HG03378 (cell line): Measurements from ENCODE around the gene TAF4.

Source experiments
- ATAC-seq: cut with Tn5 transposase; IDR thresholded peaks from one replicate; pipeline ENCODE4 v1.9.1; 2021; ENCODE audit warnings: mild to moderate bottlenecking, moderate library complexity; ENCODE audit not compliant: unreplicated experiment

TAF4 gene

GRCh38 chr20:61966492-61967244 lies 99.0 kb downstream of the TAF4 start:
- ATAC-seq = no peak

- no peak for ATAC-seq
Measured at GRCh38 chr20:61965606-61966491, 99.8 kb downstream of the TAF4 start.

GRCh38 chr20:61964675-61965605 lies 100.7 kb downstream of the TAF4 start:
- ATAC-seq = no peak

DNA sequence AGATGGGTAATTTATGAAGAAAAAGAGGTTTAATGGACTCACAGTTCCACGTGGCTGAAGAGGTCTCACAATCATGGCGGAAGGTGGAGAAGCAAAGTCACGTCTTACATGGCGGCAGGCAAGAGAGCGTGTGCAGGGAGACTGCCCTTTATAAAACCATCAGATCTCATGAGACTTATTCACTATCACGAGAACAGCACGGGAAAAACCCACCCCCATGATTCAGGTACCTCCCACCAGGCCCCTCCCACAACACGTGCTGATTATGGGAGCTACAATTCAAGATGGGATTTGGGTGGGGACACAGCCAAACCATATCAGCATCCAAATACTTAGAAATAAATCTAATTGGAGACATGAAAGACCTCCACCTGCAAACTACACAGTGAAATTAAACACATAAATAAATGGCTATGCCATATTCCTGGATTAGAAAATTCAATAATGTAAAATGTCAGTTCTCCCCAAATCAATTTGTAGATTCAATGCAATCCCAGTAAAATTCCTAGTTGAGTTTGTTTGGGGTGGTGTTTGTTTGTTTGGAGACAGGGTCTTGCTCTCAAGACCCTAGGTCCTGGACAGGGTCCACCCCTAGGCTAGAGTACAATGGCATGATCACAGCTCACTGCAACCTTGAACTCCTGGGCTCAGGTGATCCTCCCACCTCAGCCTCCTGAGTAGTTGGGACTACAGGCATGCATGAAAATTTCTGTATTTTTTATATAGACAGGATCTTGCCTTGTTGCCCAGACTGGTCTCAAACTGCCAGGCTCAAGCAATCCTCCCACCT lies 101.6 kb downstream of the TAF4 start:
- ATAC-seq = no peak

DNA sequence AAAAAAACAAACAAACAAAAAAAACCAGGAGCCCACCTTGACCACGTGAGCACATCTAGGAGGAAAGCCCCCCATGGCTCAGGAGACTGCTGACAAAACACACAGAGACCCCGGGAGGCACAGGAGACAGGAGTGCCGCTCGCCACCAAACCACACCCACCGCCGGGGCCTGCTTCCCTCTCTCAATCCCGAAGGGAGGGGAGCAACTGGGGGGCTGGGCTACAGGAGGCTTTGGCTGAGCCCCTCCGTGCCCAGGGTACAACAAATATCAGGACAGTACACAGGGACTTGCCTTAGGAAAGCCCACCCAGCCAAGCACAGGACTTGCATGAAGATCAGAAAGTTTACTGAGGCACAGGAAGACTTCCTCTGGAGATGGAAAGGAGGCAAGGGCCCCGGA lies 102.5 kb downstream of the TAF4 start:
- ATAC-seq = no peak

GRCh38 chr20:61960836-61961235 lies 104.8 kb downstream of the TAF4 start:
- ATAC-seq = no peak

DNA sequence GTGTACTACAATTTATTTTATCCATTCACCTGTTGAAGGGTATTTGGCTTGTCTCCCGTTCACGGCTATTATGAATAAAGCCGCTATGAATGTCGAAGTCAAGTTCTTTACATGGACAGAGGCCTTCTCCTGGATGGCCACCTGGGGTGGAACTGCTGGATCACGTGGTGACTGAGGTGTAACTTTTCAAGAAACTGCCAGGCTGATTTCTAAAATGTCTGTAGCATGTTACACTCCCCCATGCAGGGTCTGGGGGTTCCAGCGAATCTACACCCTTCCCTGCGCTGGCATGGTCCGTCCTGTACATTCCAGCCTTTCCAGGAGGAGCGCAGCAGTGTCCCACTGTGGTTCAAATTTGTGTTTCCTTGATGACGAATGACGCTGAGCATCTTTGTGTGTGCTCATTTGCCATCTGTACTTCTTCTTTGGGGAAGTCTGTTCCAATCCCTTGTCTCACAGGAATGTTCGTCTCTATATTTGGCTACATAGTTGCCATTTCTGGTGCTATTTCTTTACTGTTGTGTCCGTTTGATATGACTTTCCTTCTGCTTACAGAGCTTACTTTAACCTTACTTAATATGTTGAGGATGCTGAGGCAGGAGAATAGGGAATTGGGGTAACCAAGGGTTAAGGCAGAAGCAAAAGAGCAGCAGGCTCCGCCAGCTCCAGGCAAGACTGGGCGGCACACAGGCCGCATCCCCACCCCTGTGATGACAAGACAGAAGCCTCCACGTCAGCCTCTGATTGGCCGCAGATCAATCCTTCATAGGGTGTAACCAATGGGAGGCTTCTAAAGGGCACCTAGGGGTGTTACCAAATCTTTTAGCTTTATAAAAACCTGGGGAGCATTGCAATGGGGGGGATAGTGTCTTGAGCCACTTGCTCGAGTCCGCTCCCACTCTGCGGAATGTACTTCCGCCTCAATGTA lies 106.6 kb downstream of the TAF4 start:
- ATAC-seq = no peak

GRCh38 chr20:61957961-61958715 lies 107.5 kb downstream of the TAF4 start:
- no peak for ATAC-seq

DNA sequence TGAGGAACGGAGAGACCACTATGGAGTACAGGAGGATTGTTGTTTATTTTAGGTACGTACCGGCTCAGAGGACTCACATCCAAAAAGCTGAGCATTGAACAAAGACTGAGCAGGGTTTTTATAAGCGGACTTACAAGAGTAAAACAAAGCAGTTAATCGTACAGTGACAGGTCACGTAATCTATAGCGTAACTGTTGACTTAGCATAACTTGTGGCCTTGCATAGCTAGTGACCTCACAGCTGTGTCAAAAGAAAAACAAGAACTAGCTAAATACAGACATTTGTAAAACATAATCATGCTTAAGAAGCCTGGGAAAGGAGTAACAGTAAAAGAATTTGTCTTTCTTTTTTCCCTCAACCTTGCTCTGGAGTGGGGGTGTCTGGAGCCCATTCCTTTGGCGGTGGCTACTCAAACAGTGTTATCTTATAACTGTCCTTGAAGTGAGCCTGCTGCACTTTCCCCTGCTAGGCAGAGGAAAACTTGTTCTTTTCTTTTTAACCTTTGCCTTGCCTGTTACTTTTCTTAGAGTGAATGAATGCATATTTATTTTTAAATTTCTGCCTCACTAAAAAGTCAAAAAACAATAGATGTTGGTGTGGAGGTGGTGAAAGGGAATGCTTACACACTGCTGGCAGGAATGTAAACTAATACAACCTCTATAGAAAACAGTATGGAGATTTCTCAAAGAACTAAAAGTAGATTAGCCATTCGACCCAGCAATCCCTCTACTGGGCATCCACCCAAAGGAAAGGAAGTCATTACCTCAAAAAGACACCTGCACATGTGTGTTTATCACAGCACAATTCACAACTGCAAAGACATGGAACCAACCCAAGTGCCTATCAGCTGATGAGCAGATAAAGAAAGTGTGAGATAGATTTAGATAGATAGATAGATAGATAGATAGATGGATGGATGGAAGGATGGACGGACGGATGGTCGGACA lies 109.0 kb downstream of the TAF4 start:
- ATAC-seq = no peak

GRCh38 chr20:61955668-61956395 lies 109.8 kb downstream of the TAF4 start:
- no peak for ATAC-seq

DNA sequence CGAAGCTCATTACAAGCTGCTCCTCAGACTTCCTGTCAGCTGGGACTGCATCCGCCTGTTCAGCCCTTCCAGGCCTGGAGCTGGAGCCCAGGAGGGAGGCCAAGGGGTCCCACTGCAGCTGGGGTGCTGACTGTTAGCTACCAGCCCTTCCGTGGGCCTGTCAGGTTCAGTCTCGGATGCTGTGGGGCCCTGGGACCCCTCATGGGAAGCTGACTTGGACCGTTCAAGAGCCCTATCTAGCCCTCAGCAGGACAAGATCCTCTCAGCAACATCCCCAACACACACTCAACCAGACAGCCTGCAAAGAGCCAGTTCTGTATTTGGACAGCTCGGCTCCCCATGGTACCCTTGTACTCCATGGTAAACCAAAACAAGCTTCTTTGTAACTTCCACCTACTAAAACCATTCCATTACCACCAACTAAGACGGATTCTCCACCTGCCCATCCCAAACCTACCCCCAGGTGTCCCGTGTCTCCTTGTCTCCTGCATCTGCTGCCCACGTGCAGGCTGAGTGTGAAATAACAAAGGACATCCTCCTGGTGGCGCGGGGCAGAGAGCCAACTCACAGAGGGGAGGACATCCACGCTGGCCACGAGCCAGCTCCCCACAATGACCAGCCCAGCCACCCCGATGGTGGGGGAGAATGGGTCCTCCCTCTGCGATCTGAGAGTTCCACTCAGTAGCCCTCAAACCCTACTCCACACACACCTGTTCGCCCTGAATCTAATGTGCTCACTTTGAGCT lies 111.2 kb downstream of the TAF4 start:
- no peak for ATAC-seq

- ATAC-seq = no peak
Measured at GRCh38 chr20:61953037-61954021, 112.4 kb downstream of the TAF4 start.

DNA sequence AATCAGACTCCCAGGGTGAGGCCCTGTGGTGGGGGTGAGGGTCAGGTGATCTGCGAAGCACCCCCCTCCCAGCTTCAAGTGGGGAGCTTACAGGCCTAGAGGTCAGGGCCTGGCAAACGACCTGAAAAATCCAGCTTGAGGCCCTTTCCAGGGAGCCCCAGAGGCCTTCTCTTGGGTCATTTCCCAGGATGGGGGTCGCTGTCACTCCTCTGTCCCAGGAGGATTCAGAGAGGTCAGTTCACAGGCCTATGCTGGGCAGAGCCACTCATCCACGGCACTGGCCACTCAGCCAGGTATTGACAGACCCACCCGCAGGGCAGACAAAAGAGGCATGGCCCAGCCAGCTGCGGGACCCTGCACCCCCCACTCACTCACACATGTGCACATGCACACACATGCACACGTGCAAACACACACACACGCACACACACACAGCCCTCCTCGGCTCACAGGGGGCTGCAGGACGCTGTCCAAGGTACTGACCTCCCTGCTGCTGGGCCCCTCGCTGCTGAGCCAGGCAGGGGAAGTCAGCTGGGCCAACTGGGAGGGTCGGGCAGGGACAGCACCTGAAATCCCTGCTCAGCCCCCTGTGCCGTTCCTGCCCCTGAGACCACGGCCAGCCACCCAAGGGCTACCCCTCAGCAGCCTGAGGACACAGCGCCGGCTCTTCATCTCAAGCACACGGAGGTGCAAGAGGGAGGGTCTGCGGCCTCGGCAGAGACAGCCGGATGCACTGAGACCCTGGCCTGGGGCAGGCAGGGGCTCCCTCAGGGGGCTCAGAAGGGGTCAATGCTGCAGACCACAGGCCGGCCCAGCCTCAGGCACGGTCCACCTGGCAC lies 113.8 kb downstream of the TAF4 start:
- ATAC-seq = no peak

GRCh38 chr20:61950641-61951071 lies 115.0 kb downstream of the TAF4 start:
- no peak for ATAC-seq
